ENCODE data around the gene FRYL.

GRCh38 chr4:48470137-48470536, 309.9 kb downstream of the FRYL start:
- TF ChIP-seq, protein P1, sequence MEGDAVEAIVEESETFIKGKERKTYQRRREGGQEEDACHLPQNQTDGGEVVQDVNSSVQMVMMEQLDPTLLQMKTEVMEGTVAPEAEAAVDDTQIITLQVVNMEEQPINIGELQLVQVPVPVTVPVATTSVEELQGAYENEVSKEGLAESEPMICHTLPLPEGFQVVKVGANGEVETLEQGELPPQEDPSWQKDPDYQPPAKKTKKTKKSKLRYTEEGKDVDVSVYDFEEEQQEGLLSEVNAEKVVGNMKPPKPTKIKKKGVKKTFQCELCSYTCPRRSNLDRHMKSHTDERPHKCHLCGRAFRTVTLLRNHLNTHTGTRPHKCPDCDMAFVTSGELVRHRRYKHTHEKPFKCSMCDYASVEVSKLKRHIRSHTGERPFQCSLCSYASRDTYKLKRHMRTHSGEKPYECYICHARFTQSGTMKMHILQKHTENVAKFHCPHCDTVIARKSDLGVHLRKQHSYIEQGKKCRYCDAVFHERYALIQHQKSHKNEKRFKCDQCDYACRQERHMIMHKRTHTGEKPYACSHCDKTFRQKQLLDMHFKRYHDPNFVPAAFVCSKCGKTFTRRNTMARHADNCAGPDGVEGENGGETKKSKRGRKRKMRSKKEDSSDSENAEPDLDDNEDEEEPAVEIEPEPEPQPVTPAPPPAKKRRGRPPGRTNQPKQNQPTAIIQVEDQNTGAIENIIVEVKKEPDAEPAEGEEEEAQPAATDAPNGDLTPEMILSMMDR (conservative IDR thresholded peaks at IDR 0.05; ENCODE audit: low read length) = no peak
- TF ChIP-seq EZH2phosphoT487 (IDR thresholded peaks at IDR 0.05; ENCODE audit: borderline replicate concordance) = no peak

Data from Loucy (cell line).